ENCODE data around the gene CSF1R. TPM values are rescaled to one million over a fixed set of nuclear protein-coding genes. Genes with fewer than 3 reads are reported as not detected.

CSF1R gene
- total and polyA plus RNA-seq, 2 of the 4 experiments (the other 2 are of a cell fraction): 0.14 to 0.36 TPM

DNA sequence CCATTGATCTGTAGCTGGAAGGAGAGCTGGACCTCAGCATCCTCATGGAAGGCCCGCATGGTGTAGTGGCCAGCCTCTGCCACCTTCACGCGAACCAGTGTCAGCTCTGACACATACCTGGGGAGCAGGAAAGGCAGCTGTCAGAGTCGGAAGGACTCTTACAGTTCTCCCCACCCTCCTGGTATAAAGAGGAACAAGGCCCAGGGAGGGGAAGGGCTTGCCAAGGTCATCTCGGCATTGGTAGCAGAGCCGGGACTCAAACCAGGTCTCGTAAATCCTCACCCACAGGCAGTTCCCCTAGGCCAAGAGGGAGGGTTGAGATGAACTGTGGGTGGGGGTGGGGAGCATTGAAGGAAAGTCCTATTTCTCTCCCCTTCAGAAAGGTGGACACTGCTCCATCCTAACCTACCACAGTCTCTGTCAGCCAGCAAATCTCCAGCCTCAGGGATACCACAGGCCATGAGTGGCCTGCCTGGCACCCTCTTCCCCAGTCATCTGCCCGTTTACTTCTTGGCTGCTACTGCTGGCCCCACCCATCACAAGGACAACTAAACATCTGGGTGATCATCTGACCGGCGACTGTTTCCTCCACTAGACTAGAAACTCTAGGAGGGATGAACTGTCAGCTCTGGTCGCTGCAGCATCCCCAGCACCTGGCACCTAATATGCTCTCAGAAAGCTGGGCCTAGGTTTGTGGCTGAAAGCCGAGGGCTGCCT is 45.8 kb upstream of the CSF1R start (continued):
- TF ChIP-seq, protein P1, sequence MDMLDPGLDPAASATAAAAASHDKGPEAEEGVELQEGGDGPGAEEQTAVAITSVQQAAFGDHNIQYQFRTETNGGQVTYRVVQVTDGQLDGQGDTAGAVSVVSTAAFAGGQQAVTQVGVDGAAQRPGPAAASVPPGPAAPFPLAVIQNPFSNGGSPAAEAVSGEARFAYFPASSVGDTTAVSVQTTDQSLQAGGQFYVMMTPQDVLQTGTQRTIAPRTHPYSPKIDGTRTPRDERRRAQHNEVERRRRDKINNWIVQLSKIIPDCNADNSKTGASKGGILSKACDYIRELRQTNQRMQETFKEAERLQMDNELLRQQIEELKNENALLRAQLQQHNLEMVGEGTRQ (IDR thresholded peaks at IDR 0.05; ENCODE audit: low read depth, low read length): no peak

DNA sequence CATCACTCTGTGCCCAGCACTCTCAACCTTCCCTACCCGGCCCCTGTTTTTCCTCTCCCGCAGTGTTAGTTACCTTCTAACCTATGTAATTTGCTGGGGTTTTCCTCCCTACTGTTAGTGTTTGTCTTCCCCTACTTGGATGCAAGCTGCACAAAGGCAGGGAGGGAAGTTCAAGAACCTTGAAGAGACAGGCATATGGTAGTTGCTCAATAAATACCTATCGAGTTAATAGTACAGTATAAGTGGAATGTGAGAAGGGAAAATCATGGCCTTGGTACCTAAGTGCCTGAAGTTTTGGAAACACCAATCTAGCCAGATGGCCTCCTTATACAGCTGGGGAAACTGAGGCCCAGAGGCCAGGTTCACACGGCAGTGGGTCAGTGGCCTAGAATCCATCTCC is 45.1 kb upstream of the CSF1R start:
- Histone ChIP-seq H2BK15ac (ENCODE audit: low read depth, low read length) (peak overlapping the region; percentile 6; the same call in 2 of the 3 replicates), H2AFZ (replicated peaks; ENCODE audit: low read length, poor library complexity) (no peak overlapping the region), H3K4me1 (ENCODE audit: control insufficient read depth, insufficient read depth, low read length) (peaks cover 39% of the 10 kb centered on the region), H3K9me1 (ENCODE audit: insufficient read depth, low read length) (peaks cover 22% of the 10 kb centered on the region), H2BK120ac (ENCODE audit: low read depth, low read length) (peak overlapping the region; percentile 78), H4K5ac (ENCODE audit: low read depth, low read length) (peak overlapping the region; percentile 43), H3K4me2 (ENCODE audit: low read depth, low read length) (no peak overlapping the region), H3K23ac (ENCODE audit: low read depth, low read length) (0 out of 2 replicates have a peak overlapping the region, but pooled peaks have one; percentile 0), H3K56ac (ENCODE audit: extremely low read depth, insufficient read depth, low read length) (no peak overlapping the region), H3K27me3 (ENCODE audit: control insufficient read depth, insufficient read depth, low read length) (no peaks in the 10 kb centered on the region), H4K20me1 (ENCODE audit: insufficient read depth, low read length) (no peaks in the 10 kb centered on the region), H2BK20ac (ENCODE audit: low read depth, low read length) (peak overlapping the region; percentile 6; the same call in 1 of the 2 replicates), H3K18ac (ENCODE audit: low read depth, low read length) (peak overlapping the region; percentile 63), H3K27ac (ENCODE audit: insufficient read depth, low read length) (peak overlapping the region; percentile 75), H3K36me3 (ENCODE audit: control insufficient read depth, insufficient read depth, low read length) (peaks cover 91% of the 10 kb centered on the region), H3K9me3 (ENCODE audit: control insufficient read depth, insufficient read depth, low read length) (no peaks in the 10 kb centered on the region), H2BK5ac (ENCODE audit: low read depth, low read length, poor library complexity, severe bottlenecking) (peak overlapping the region; percentile 77), H4K8ac (ENCODE audit: low read depth in 2 of 2, low read length in 2 of 2) (peak overlapping the region; percentile 13 to 63; a peak in 2 of 4 replicates), H4K91ac (ENCODE audit: insufficient read depth, low read depth, low read length) (peak overlapping the region; percentile 53), H3K4ac (ENCODE audit: low read depth, low read length) (peak overlapping the region; percentile 75), H3K14ac (replicated peaks; ENCODE audit: low read depth, low read length) (peak overlapping the region; percentile 61), H3K9ac (ENCODE audit: low read depth, low read length) (peak overlapping the region; percentile 36; the same call in 1 of the 2 replicates), H3K4me3 (ENCODE audit: insufficient read depth, low read depth, low read length) (no peak overlapping the region), H3K79me1 (ENCODE audit: low read depth in 1 of 2, low read length in 2 of 2) (peaks cover 37 to 91% of the 10 kb centered on the region in 2 experiments), H2AK5ac (ENCODE audit: low read depth, low read length) (peak overlapping the region; percentile 81), H2AK9ac (replicated peaks; ENCODE audit: low read depth, low read length, poor library complexity) (no peak overlapping the region)
- DNase-seq (peak; percentile 56), ATAC-seq (ENCODE audit: low read depth) (peak; percentile 4; the same call in 1 of the 2 replicates)
- dilution Hi-C loops (cut with HindIII; ENCODE audit: low sequenced_read_pairs, unreplicated experiment) (no loop called here), intact Hi-C loops (cut with micrococcal nuclease) (loop anchor here (2.0 kb wide), 1 partner anchor 23 kb away; the partner anchor contains the start of gene PDGFRB), in situ Hi-C loops (cut with MboI; ENCODE audit: low sequenced_read_pairs) (no loop called here)
- BruUV-seq (replicated peaks): no TSS peak
- TF ChIP-seq CEBPB (IDR thresholded peaks at IDR 0.05; ENCODE audit: low read depth, low read length) (peak; percentile 78), RFX5 (IDR thresholded peaks at IDR 0.05; ENCODE audit: low read depth, low read length) (no peak), CHD1 (IDR thresholded peaks at IDR 0.05; ENCODE audit: low read depth, low read length) (no peak), POLR2A (IDR thresholded peaks at IDR 0.05; ENCODE audit: low read depth, low read length) (no peak), MAFK (IDR thresholded peaks at IDR 0.05; ENCODE audit: low read depth, low read length) (no peak)
- TF ChIP-seq, protein P1 (IDR thresholded peaks at IDR 0.05; ENCODE audit: low read depth, low read length): no peak
- TF ChIP-seq, protein P2, sequence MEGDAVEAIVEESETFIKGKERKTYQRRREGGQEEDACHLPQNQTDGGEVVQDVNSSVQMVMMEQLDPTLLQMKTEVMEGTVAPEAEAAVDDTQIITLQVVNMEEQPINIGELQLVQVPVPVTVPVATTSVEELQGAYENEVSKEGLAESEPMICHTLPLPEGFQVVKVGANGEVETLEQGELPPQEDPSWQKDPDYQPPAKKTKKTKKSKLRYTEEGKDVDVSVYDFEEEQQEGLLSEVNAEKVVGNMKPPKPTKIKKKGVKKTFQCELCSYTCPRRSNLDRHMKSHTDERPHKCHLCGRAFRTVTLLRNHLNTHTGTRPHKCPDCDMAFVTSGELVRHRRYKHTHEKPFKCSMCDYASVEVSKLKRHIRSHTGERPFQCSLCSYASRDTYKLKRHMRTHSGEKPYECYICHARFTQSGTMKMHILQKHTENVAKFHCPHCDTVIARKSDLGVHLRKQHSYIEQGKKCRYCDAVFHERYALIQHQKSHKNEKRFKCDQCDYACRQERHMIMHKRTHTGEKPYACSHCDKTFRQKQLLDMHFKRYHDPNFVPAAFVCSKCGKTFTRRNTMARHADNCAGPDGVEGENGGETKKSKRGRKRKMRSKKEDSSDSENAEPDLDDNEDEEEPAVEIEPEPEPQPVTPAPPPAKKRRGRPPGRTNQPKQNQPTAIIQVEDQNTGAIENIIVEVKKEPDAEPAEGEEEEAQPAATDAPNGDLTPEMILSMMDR (conservative IDR thresholded peaks at IDR 0.05; ENCODE audit: low read depth, low read length): no peak
- ChIA-PET CTCF (no interaction called here), POLR2A (ENCODE audit: unreplicated experiment) (no interaction called here)
- no CpG with 5 or more reads among the region's 4 CpGs for WGBS, 2 experiments (ENCODE audit: extremely low coverage in 2 of 2, insufficient read length in 1 of 2)
